ENCODE results near the gene ZNF710.
"Not testable (repeated sequence)": the region's sequence is repeated elsewhere in the genome, so short reads cannot be mapped to it uniquely, and the experiment has no call there.

ZNF710 gene

DNA sequence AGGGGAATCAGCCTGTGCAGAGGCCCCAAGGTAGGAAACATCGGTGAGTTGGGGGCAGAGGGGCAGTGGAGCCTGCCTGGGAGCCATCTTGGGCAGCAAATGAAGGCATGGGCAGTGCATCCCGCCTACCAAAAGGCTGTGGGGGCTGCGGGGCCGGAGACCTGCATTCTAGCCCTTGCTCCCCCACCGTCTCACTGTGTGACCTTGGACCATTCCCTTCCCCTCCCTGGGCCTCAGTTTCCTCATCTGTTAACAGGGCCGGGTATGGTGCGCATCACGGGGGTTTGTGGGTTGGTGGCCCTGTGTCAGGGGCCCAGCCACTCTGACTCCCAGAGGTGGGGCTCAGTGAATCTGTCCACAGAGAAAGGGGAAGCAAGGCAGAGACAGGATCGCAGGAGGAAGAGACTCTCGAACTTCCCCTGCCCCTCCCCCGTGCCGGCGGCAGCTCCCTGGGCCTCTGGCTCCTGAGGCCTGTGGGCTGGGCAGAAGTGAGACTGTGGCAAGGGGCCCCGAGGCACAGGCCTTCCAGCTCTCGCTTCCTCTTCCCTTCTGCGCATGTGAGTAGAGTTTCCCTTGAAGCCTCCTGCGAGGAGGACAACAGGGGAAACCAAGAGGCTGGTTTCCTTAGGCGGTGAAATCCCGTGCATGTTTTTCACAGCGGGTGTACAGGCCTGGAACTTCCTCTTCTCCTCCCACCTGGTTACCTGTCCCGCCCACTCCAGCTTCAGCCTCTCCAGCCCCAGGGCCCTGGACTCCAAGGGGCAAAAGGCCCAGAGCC lies 58.3 kb downstream of the ZNF710 start:
- DNase-seq (peak; percentile 89), ATAC-seq (peak; percentile 95)

DNA sequence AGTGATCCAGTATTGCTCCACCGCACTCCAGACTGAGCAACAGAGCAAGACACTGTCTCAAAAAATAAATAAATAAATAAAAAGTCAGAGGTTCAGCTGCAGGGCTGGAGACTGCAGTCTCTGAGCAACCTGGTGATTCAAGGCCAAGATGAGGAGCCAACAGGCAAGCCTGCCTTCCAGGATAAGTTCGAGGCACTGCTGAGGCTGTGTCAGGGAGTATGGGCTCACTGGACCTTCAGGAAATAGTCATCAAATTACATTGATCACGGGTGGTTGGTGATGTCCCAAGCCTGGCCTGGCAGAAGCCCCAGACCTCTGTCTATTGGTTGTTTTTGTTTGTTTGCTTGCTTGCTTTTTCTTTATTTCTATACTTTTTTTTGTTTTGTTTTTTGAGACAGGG lies 59.7 kb downstream of the ZNF710 start:
- ATAC-seq (no peak), DNase-seq (no peak)

DNA sequence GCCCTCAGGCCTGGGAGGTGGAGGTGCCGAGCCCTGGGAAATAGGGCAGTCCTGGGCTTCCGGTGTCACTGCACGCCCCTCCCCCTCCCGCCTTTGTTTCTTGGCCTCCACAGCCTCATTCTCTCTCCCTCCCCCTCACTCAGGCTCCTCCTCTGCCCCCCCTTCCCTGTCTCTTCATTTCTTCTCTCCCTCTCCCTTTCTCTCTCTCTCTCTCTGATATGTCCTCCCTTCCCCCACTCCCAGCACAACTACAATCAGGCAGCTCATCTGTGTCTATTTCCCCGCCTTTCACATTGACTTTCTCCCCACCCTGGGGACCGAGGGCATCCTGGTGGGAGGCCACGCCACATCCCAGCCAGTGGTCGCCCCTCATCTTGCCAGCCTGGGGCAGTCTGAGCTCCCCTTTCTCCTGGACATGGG lies 60.9 kb downstream of the ZNF710 start:
- ATAC-seq = no peak
- peak; percentile 39 for DNase-seq

DNA sequence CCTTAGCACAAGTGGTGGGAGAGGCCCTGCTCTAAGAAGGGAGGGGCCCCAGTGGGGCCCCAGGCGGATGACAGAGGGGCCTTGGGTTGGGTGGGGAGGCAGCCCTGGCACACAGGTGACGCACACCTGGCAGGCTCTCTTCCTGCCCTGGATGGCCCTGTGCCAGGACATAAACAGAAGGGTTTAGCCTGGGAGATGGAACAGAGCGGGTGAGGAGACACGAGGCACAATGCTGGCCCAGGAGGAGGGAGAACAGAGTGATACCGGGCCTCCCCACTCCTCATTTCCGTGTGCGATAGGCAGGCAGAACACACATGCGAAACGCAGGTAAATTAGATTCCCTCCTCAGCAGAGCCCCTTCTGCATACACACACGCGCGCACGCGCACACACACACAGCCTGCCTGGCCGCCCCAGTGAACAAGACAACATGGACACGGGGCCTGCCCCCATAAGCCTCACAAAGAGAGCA lies 61.4 kb downstream of the ZNF710 start:
- ATAC-seq = no peak
- DNase-seq = no peak

DNA sequence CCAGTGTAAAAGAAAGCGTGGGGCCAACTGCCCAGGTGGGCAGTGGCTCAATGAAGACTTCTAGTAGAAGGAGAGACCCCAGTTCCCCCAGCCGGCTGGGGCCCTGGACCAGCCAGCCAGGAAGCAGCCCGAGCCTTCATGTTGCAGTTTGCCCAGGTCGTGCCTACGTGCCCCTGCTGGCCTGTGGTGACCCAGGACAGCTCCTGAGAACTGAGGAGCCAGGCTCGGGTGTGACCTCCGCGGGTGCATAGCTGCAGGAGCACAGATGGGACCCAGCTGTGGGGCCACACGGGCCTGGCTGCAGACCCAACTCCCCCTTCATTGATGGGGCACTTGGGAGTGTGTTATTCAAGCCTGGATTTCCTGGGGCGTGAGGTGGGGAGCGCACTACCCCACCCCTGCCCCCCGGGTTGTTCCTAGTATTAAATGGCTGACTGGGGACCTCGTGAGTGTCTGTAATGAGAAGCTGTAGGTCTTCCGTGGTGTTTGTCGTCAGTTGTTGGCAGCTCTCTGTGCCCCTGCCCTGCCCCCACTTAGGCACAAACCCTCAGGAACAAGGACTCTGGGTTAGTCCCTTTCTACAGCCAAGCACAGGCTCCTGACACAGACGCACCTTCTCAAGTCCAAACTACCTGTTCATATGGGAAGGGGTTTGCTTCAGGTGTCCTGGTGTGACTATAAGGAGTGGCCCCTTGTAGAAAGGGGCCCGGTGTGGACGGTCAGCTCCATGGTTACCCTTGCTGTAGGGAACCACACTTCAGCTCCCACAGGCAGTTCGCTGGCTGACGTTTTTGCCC lies 62.0 kb downstream of the ZNF710 start:
- ATAC-seq (no peak), DNase-seq (no peak)

DNA sequence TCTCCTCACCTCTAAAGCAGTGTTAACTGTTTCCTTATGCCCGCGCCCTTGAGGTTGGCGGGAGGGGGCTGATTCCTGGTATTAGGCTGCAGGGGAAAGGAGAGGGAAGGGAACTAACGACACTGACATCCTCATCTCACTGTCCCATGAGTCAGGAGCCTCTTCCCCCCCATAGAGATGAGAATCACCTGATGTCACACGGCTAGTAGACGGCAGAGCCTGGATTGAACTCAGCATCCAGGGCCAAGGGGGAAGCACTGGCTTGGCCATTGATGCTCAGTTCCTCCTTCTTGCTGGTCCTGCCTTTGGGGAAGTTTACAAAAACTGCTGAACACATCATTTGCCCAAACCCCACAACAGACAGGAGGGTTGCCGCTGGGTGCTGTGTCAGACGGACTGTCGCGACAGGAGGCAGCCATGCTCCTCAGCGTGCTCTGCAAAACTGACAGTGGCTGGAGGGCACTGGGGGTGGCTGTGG lies 62.7 kb downstream of the ZNF710 start:
- no peak for DNase-seq
- no peak for ATAC-seq

DNA sequence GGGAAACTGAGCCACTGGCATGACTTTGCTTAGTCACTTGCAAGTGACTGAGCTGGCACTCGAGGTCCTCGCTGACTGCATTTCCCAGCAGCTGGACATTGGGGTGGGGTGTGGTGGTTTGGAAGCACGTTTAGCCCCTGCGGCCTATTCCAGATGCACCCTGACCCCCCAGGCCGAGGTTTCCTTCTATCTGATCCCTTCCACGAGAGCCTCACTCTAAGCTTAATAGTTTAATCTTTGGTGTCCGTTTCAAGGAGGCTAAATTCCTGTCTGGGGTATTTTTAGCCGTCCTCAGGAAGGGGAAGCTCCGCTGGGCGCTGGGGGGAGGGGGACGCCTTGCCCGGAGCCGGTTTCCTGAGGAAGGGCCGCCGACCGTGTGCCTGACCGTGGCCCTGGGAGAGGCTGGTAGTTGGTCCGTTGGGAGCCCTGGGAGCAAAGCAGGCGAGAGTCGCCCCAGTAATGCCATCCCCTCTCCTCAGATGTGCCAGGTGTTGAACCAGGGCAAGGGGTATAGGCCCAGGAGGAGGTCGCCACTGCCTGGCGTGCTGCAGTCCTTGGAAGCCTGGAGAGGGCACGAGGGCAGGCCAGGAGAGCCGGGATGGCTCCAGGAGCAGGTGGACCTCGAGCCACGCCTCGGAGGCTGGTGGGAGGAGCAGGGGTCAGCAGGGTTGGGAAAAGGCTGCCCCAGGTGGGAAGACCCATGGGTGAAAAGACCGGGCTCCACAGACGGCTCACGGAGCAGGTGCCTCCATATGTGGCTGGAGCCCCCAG lies 64.0 kb downstream of the ZNF710 start:
- DNase-seq (no peak), ATAC-seq (no peak)

DNA sequence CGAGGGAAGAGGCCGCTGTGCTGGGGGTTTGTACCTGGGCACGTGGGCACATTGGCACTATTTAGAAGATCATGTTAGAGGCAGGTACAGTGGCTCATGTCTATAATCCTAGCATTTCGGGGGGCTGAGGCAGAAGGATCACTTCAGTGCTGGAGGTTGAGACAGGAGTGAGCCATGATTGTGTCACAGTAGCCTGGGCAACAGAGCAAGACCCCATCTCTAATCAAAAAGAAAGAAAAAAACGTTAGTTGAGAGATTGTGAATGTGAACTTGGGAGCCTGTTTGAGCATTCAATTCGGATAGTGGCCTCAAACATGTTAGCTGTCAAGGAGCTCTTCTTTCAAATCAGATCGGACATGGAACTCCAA lies 64.5 kb downstream of the ZNF710 start:
- no peak for ATAC-seq
- no peak for DNase-seq

DNA sequence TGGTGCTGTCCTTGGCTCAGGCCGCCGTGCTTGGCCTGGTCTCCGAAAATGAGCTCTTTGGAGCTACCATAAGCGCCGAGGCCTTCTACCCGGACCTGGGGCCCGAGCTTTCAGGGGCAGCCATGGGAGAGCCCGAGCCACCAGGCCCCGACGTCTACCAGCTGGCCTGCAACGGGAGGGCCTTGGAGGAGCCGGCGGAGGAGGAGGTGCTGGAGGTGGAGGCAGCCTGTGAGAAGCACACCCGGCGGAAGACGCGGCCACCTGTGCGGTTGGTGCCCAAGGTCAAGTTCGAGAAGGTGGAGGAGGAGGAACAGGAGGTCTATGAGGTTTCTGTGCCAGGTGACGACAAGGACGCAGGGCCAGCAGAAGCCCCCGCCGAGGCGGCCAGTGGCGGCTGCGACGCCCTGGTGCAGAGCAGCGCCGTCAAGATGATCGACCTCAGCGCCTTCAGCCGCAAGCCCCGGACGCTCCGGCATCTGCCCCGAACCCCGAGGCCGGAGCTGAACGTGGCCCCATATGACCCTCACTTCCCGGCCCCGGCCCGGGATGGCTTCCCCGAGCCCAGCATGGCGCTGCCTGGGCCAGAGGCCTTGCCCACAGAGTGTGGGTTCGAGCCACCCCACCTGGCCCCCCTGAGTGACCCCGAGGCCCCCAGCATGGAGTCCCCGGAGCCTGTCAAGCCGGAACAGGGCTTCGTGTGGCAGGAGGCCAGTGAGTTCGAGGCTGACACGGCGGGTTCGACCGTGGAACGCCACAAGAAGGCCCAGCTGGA lies 66.2 kb downstream of the ZNF710 start:
- no peak for DNase-seq
- no peak for ATAC-seq

DNA sequence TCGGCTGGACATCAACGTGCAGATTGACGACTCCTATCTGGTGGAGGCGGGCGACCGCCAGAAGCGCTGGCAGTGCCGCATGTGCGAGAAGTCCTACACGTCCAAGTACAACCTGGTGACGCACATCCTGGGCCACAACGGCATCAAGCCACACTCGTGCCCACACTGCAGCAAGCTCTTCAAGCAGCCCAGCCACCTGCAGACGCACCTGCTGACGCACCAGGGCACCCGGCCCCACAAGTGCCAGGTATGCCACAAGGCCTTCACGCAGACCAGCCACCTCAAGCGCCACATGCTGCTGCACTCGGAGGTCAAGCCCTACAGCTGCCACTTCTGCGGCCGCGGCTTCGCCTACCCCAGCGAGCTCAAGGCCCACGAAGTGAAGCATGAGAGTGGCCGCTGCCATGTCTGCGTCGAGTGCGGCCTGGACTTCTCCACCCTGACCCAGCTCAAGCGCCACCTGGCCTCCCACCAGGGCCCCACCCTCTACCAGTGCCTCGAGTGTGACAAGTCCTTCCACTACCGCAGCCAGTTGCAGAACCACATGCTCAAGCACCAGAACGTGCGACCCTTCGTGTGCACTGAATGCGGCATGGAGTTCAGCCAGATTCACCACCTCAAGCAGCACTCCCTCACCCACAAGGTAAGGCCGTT lies 67.0 kb downstream of the ZNF710 start:
- no peak for DNase-seq
- ATAC-seq = no peak

DNA sequence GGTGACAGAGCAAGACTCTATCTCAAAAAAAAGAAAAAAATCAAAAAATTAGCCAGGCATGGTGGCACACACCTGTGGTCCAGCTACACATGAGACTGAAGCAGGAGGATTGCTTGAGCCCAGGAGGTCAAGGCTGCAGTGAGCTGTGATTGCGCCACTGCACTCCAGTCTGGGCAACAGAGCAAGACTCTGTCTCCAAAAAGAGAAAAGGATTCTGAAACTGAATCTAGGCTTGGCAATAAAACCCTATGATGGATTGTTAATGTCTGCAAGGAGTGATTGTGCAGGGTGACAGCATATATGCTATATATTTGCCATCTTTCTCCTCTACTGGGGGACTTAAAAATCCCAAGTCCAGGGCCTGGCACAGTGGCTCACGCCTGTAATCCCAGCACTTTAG lies 69.5 kb downstream of the ZNF710 start:
- ATAC-seq, DNase-seq: not testable (repeated sequence)

DNA sequence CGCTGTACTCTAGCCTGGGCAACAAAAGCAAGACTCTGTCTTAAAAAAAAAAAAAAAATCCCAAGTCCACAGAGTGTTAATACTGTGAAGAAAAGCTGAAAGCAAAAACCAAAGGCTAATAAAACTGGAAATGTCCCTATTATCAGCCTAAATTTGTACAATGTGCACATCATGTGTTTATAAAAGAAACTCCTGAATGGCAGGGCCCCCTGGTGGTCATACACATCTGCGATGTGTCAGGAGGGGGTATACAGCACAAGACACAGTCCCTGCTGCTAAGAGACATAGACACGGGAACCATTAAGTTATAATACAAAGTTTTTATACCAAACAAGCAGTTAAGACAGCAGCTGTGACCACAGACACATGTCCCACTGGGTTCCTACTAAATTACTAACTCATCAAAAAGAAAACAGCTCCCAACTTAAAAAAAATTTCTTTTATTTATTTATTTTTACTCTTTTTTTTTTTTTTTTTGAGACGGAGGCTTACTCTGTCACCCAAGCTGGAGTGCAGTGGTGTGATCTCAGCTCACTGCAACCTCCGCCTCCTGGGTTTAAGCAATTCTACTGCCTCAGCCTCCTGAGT lies 70.2 kb downstream of the ZNF710 start:
- ATAC-seq = peak; percentile 80

DNA sequence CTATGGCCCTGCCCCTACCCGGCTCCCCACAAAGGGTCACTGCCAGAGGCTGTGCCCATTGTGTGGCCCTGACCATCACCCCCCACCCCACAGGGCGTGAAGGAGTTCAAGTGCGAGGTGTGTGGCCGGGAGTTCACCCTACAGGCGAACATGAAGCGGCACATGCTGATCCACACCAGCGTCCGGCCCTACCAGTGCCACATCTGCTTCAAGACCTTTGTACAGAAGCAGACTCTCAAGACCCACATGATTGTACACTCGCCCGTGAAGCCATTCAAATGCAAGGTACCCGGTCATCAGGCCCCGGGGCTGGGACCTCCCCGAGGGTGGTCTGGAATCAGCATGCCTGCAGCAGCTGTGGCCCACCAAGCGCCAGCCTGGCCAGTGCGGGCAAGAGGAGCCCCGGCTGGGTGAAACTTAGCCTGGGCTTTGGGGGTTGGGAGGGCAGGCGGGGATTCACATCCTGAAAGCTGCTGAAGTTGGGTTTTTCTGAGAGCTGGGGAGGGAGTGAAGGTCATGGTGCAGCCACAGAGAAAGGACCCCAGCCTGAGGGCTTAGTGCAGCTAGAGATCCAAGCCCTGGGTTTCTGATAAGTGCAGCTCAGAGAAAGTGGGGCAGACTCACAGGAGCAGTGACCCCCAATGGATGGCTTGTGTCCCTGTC lies 72.0 kb downstream of the ZNF710 start:
- no peak for DNase-seq

More for the DNA sequence above, 70.2 kb downstream of the ZNF710 start:
- peak; percentile 80 for DNase-seq

DNA sequence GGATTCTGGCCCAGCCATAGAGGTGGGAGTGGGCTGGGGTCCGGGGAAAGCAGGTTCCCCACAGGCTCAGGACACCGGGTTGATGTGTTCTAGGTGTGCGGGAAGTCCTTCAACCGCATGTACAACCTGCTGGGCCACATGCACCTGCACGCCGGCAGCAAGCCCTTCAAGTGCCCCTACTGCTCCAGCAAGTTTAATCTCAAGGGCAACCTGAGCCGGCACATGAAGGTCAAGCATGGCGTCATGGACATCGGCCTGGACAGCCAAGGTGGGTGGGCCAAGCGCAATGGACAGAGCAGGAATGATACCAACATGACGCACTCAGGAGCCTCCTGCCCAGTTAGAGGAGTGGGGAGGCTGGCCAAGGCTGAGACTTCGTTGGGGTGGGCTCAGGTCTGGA lies 72.9 kb downstream of the ZNF710 start:
- DNase-seq (no peak), ATAC-seq (no peak)

More for the DNA sequence above, 72.0 kb downstream of the ZNF710 start:
- no peak for ATAC-seq

DNA sequence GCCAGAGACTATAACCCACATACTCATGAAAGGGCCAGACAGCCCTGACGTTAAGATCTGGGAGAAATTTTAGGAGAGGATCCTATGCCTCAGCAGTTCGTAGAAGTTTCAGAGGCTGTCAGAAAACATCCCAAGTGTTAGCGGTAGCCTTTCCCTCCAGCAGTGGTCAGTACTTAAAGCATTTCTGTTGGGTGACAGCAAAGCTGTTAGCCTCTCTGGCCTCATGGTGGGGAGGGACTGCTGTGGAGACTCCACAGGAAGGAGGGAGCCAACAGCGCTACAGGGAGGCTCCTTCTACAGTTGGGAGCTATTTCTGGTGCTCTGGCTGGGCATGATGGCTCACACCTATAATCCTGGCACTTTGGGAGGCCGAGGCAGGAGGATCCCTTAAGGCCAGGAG lies 73.8 kb downstream of the ZNF710 start:
- no peak for DNase-seq
- ATAC-seq = no peak

DNA sequence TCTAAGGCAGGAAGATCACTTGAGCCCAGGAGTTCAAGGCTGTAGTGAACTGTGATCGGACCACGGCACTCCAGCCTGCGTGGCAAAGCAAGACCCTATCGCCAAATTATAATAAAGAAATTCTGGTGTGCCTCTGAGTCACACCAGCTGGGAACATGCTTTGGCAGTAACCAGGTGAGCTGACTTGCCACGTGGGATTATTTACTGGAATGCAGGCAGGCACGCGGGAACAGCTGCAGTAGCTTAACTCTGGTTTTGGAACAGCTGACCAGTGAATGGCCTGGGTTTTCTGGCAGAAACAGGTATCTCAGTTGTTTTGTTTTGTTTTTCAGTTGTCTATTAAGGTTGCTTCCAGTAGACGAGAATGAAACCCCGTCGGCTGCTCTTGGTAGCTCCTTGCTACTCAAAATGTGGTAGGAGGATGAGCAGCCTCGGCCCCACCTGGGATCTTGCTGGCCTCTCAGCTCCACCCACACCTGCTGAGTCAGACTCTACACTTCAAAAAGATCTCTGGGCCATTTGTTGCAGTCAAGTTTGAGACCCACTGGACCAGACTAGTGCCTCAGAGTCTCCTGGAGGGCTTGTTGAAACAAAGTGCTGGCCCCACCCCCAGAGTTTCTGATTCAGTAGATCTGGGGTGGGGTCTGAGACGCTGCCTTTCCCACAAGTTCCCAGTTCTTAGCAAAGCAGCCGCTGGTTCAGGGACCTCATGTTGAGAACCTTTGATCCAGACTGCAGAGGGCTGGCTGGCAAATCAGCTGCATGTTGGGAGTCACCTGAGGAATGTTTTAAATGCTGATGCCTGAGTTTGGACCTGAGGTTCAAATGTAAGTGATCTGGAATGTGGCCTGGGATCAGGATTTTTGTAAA lies 74.5 kb downstream of the ZNF710 start:
- ATAC-seq (no peak), DNase-seq (no peak)

DNA sequence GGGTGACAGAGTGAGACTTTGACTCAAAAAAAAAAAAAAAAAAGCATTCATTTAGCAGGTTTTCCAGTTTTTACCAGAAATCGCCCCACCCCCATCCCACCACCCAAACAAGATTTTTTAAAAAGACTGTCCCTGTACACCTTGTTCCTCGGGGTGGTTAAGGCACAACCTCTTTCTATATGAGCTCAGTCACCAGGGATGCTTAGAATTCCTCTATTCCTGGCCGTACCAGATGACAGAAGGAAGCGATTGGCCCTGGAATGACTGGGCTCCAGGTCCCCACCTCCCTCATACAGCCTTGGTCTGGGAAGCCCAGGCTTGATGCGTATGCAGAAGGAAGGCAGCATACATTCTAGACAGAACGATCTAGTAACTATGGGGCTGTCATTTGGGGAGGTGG lies 75.6 kb downstream of the ZNF710 start:
- no peak for ATAC-seq
- no peak for DNase-seq

DNA sequence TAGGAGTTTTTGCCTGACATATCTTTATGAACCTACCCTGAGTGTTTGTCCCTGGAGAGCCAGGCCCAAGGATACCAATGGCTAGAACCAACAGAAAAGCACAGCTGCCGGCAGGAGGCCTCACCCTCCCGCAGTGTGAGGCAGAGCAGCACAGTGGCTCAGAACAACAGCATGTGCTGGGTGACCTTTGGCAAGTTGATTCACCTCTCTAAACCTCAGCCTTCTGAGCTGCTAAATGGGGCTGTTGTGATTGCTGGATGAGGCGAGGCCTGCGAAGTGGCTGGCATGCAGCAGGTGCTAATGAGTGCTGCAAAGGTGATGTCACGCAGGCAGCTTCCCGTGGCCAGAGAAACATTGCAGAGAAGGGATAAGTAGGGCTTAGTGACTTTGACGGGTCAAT lies 77.8 kb downstream of the ZNF710 start:
- ATAC-seq (peak; percentile 67), DNase-seq (no peak)
